SU-DHL-6 (cell line): ENCODE data around the gene INAFM1.
A peak's percentile ranks its signal among the peaks of the same experiment; 100 is the strongest.

Experiments
- H2AFZ ChIP-seq: fragments of 200-600 bp; sonication (generic); 2 replicates; pipeline ENCODE4 v1.6.1; 2014; ENCODE audit warnings: low read depth, mild to moderate bottlenecking, moderate library complexity, mixed read lengths, antibody characterized with exemption, low read length; ENCODE audit not compliant: severe bottlenecking
- H3F3A ChIP-seq: fragments of 200-600 bp; shearing (Covaris generic); 2 replicates; pipeline ENCODE4 v1.6.0; 2016; ENCODE audit warnings: antibody characterized with exemption, mild to moderate bottlenecking; ENCODE audit not compliant: insufficient read depth
- H3K27ac ChIP-seq: fragments of 200-600 bp; sonication (generic); 2 replicates; pipeline ENCODE4 v1.5.1; 2016; ENCODE audit warnings: low read depth, mild to moderate bottlenecking, low read length, moderate library complexity, mixed read lengths
- H3K27me3 ChIP-seq: fragments of 200-600 bp; sonication (generic), shearing (Covaris generic); 2 replicates; pipeline ENCODE4 v1.6.0; 2014; ENCODE audit warnings: mild to moderate bottlenecking, low read length
- H3K36me3 ChIP-seq: fragments of 200-600 bp; sonication (generic); 2 replicates; pipeline ENCODE4 v1.6.1; 2014; ENCODE audit warnings: mild to moderate bottlenecking, low read length, mixed read lengths
- H3K4me2 ChIP-seq: fragments of 300-600, 200-600 bp; shearing (Covaris generic), sonication (generic); 2 replicates; pipeline ENCODE4 v1.6.0; 2014; ENCODE audit warnings: low read length, low read depth, mild to moderate bottlenecking; ENCODE audit not compliant: poor library complexity, severe bottlenecking
- H3K4me3 ChIP-seq: fragments of 200-600 bp; sonication (generic); 2 replicates; pipeline ENCODE4 v1.5.1; 2014; ENCODE audit warnings: antibody characterized with exemption, low read length, mild to moderate bottlenecking, mixed read lengths; ENCODE audit not compliant: insufficient read depth, poor library complexity, severe bottlenecking
- H3K79me2 ChIP-seq: fragments of 200-600 bp; sonication (generic); 2 replicates; pipeline ENCODE4 v1.6.1; 2014; ENCODE audit warnings: mild to moderate bottlenecking, low read length, moderate library complexity; ENCODE audit not compliant: insufficient read depth
- H3K9ac ChIP-seq: fragments of 200-600 bp; sonication (generic); 2 replicates; pipeline ENCODE4 v1.7.0; 2014; ENCODE audit warnings: mild to moderate bottlenecking, low read length
- H3K9me2 ChIP-seq: fragments of 200-600 bp; sonication (generic); replicated peaks from 2 replicates; pipeline ENCODE4 v1.6.1; 2014; ENCODE audit warnings: low read length; ENCODE audit not compliant: insufficient read depth
- H3K9me3 ChIP-seq: fragments of 200-600 bp; sonication (generic); 2 replicates; pipeline ENCODE4 v1.6.1; 2014; ENCODE audit warnings: low read length, mixed read lengths; ENCODE audit not compliant: insufficient read depth
- H4K20me1 ChIP-seq: fragments of 200-600 bp; sonication (generic); 2 replicates; pipeline ENCODE4 v1.6.1; 2014; ENCODE audit warnings: low read depth, mild to moderate bottlenecking, antibody characterized with exemption, low read length, moderate library complexity, mixed read lengths
- EZH2phosphoT487 ChIP-seq: fragments of 200-600 bp; sonication (generic), shearing (Covaris generic); conservative IDR thresholded peaks from 2 replicates; pipeline ENCODE4 v1.6.1; 2018; ENCODE audit warnings: mild to moderate bottlenecking, antibody characterized with exemption, low read length, moderate library complexity, mixed read lengths
- TF ChIP-seq, protein P1 (sequence below): fragments of 200-600 bp; sonication (generic); IDR thresholded peaks from one replicate; pipeline ENCODE4 v1.5.1; 2017; ENCODE audit warnings: antibody characterized with exemption, mild to moderate bottlenecking, low read length, moderate library complexity; ENCODE audit not compliant: insufficient read depth, poor library complexity, severe bottlenecking

Gene INAFM1

DNA sequence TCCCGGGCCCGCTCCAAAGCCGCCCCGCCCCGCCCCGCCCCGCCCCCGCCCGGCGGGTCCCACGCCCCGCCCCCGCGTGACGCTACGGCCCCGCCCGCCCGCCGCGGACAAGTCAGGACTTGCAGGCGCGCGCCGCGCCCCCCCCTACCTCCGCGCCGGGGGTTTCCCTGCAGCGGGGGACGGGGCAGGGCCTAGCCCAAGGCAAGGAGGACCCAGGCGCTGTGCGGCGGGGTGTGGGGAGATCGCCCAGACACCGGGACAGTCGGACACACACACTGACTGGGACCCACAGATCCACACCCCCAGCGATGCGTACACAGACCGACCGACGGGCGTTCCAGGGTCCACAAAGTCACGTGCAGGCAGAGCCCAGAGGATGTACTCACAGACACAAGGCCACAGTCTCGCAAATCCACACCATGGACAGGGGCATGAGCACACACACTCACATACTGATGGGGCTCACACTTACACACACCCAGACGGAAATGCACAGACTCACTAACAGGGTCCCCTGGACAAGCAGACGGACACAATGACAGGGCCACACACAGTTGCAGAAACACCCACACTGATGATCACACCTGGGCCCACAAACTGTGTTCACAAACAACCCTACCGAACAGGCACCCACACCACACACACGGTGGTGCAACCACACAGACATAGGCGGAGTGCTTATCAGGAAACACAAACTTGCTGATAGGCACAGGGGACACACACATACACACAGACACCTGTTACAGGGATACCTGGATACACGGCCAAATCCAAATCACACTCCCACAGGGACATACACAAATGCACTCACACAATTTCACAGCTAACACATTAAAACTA is 43.2 kb upstream of the INAFM1 start:
- H3K79me2 ChIP-seq, result no peaks in the 10 kb centered on the region
- no peak for TF ChIP-seq EZH2phosphoT487
- TF ChIP-seq, protein P1, sequence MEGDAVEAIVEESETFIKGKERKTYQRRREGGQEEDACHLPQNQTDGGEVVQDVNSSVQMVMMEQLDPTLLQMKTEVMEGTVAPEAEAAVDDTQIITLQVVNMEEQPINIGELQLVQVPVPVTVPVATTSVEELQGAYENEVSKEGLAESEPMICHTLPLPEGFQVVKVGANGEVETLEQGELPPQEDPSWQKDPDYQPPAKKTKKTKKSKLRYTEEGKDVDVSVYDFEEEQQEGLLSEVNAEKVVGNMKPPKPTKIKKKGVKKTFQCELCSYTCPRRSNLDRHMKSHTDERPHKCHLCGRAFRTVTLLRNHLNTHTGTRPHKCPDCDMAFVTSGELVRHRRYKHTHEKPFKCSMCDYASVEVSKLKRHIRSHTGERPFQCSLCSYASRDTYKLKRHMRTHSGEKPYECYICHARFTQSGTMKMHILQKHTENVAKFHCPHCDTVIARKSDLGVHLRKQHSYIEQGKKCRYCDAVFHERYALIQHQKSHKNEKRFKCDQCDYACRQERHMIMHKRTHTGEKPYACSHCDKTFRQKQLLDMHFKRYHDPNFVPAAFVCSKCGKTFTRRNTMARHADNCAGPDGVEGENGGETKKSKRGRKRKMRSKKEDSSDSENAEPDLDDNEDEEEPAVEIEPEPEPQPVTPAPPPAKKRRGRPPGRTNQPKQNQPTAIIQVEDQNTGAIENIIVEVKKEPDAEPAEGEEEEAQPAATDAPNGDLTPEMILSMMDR, result no peak
- no peaks in the 10 kb centered on the region for H3K9me3 ChIP-seq
- peak overlapping the region; percentile 84 for H2AFZ ChIP-seq
- H3K27me3 ChIP-seq, result no peaks in the 10 kb centered on the region
- no peaks in the 10 kb centered on the region for H3K9me2 ChIP-seq
- peaks cover 5% of the 10 kb centered on the region; the same call in 1 of the 2 replicates for H3F3A ChIP-seq
- H3K36me3 ChIP-seq, result no peaks in the 10 kb centered on the region
- peak overlapping the region; percentile 43; the same call in 1 of the 2 replicates for H3K27ac ChIP-seq
- H3K4me3 ChIP-seq, result peak overlapping the region; percentile 49
- H3K9ac ChIP-seq, result peak overlapping the region; percentile 63
- H3K4me2 ChIP-seq, result peak overlapping the region; percentile 70
- H4K20me1 ChIP-seq, result no peaks in the 10 kb centered on the region

DNA sequence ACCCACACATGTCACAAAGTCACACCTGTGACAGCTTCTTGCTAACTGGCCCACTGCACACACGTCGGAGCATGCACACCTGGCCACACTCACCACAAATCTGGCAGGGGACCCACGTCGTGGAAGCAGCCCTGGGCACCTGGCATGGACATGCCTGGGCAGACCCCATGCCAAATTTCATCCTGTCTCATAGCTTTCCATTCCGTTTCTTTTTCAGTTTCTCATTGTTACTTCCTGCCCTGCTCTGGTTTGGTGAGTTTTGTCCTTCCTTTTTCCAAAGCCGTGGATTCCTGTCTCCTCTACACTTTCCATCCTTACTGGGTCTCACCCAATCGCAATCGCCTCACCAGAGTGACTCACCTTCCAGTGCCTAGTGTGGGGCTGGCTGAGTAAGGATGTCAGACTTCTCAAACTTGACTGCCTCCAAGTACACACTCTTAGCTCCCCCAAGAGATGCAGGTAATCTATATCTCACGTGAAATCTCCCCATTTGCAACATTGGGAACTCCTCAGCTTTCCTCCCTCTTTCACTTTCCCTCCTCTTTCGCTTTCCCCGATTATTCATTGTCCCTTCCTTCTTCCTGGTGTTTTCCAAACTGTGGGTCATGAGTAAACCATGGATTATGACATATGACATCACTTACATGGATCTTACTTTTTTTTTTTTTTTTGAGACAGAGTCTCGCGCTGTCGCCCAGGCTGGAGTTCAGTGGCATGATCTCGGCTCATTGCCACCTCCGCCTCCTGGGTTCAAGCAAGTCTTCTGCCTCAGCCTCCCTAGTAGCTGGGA is 42.1 kb upstream of the INAFM1 start:
- no peaks in the 10 kb centered on the region for H3K36me3 ChIP-seq
- H2AFZ ChIP-seq, result no peak overlapping the region
- H3K9ac ChIP-seq, result peak overlapping the region; percentile 10; the same call in 1 of the 2 replicates
- H3K79me2 ChIP-seq, result no peaks in the 10 kb centered on the region
- TF ChIP-seq, protein P1, result no peak
- TF ChIP-seq EZH2phosphoT487, result no peak
- H3K9me3 ChIP-seq, result no peaks in the 10 kb centered on the region
- H3K27ac ChIP-seq, result peak overlapping the region; percentile 30; the same call in 1 of the 2 replicates
- H3K9me2 ChIP-seq, result no peaks in the 10 kb centered on the region
- H3K27me3 ChIP-seq, result no peaks in the 10 kb centered on the region
- no peak overlapping the region for H3K4me3 ChIP-seq
- no peaks in the 10 kb centered on the region for H4K20me1 ChIP-seq
- peaks cover 5% of the 10 kb centered on the region; the same call in 1 of the 2 replicates for H3F3A ChIP-seq
- H3K4me2 ChIP-seq, result no peak overlapping the region

DNA sequence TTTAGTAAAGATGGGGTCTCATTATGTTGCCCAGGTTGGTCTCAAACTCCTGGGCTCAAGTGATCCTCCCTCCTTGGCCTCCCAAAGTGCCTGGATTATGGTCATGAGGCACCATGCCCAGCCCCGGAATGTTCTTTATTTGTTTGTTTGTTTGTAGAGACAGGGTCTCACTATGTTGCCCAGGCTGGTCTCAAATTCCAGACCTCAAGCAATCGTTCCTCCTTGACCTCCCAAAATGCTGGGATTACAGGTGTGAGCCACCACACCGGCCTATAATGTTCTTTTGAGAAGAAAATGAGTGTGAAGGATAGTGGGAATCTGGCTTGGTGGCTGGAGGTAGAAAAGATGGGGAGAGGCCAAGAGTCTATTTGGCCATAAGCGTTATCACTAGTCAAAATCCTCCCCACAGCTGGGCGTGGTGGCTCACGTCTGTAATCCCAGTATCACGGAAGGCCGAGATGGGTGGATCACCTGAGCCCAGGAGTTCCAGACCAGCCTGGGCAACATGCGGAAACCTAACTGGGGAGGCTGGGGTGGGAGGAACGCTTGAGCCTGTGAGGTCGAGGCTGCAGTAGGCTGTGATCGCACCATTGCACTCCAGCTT is 38.5 kb upstream of the INAFM1 start:
- Histone ChIP-seq H3K4me3 (no peak overlapping the region), H3K27me3 (no peaks in the 10 kb centered on the region), H3K9ac (no peak overlapping the region), H3K9me2 (no peaks in the 10 kb centered on the region), H3K27ac (no peak overlapping the region), H4K20me1 (no peaks in the 10 kb centered on the region), H3K36me3 (no peaks in the 10 kb centered on the region), H3K4me2 (no peak overlapping the region), H3F3A (peaks cover 4% of the 10 kb centered on the region; the same call in 1 of the 2 replicates), H3K79me2 (no peaks in the 10 kb centered on the region), H2AFZ (no peak overlapping the region), H3K9me3 (no peaks in the 10 kb centered on the region)
- TF ChIP-seq EZH2phosphoT487, result no peak
- TF ChIP-seq, protein P1, result no peak
